Lower lobe of right lung (tissue), 2 donors: ENCODE results near the gene MCM3. TPM values are rescaled to one million over a fixed set of nuclear protein-coding genes. Genes with fewer than 3 reads are reported as not detected.

Experiments used
- ATAC-seq, 2 donors: fragments of 200-7000 bp; cut with Tn5 transposase; one replicate each; pipeline ENCODE4 v1.9.1; 2020 to 2022; ENCODE audit warnings: mild to moderate bottlenecking in 2 of 2, moderate library complexity in 2 of 2
- DNase-seq: peaks from one replicate; pipeline ENCODE4 v3.0.0-alpha.2; 2020
- H3K27ac ChIP-seq: fragments of 200-600 bp; one replicate; pipeline ENCODE4 v1.8.0; 2022
- H3K27me3 ChIP-seq: fragments of 200-600 bp; one replicate; pipeline ENCODE4 v1.8.0; 2022; ENCODE audit warnings: low read depth
- H3K36me3 ChIP-seq: fragments of 200-600 bp; one replicate; pipeline ENCODE4 v1.8.0; 2022; ENCODE audit warnings: mild to moderate bottlenecking
- H3K4me1 ChIP-seq: fragments of 200-600 bp; one replicate; pipeline ENCODE4 v1.8.0; 2022
- H3K4me3 ChIP-seq: fragments of 200-600 bp; one replicate; pipeline ENCODE4 v1.8.0; 2022; ENCODE audit warnings: mild to moderate bottlenecking
- H3K9me3 ChIP-seq: fragments of 200-600 bp; one replicate; pipeline ENCODE4 v1.8.0; 2022
- intact Hi-C: fragments of 100-400 bp; cut with DNase I; formaldehyde crosslinking; loops from one replicate; pipeline ENCODE4 v1.11.0; 2022
- total RNA-seq: library from RNA; stranded (reverse); fragmentation: NEBNext Ultra II Directional; extraction: Animal tissue kit (Norgen Biotek cat#: 25700); gene quantifications from one replicate; pipeline ENCODE4 v1.2.1, GENCODE V29; 2021
- TF ChIP-seq, protein P1 (sequence below): fragments of 200-600 bp; IDR thresholded peaks from one replicate; pipeline ENCODE4 v1.8.0; 2022; ENCODE audit warnings: antibody characterized with exemption, mild to moderate bottlenecking
- donor health status: DM: no; HTN: yes; CAD: no; lungs with severe emphysema.

The MCM3 gene
- total RNA-seq, 1 donor from 2014 or later, result 25.6 TPM

DNA sequence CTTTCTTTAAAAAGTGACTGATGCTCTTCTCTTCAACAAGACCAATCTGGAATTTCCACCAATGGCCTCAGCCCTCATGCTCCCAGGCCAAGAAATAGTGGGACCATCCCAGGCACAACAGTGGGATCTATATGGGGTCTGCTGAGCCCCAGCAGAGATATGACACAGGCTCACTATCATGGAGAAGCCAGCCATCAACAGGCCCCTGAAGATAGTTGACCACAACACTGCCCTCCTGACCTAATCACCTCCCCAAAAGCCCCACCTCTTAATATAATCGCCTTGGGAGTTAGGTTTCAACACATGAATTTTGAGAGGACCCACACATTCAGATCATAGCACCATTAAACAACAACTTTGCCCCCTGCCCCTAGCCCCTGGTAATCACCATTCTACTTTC lies 16.8 kb upstream of the MCM3 start:
- Histone ChIP-seq H3K27ac (no peak overlapping the region), H3K36me3 (no peaks in the 10 kb centered on the region), H3K4me3 (no peak overlapping the region), H3K9me3 (no peaks in the 10 kb centered on the region), H3K27me3 (no peaks in the 10 kb centered on the region), H3K4me1 (peaks cover 28% of the 10 kb centered on the region)
- DNase-seq, result no peak
- TF ChIP-seq, protein P1, sequence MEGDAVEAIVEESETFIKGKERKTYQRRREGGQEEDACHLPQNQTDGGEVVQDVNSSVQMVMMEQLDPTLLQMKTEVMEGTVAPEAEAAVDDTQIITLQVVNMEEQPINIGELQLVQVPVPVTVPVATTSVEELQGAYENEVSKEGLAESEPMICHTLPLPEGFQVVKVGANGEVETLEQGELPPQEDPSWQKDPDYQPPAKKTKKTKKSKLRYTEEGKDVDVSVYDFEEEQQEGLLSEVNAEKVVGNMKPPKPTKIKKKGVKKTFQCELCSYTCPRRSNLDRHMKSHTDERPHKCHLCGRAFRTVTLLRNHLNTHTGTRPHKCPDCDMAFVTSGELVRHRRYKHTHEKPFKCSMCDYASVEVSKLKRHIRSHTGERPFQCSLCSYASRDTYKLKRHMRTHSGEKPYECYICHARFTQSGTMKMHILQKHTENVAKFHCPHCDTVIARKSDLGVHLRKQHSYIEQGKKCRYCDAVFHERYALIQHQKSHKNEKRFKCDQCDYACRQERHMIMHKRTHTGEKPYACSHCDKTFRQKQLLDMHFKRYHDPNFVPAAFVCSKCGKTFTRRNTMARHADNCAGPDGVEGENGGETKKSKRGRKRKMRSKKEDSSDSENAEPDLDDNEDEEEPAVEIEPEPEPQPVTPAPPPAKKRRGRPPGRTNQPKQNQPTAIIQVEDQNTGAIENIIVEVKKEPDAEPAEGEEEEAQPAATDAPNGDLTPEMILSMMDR, result no peak
- no peak for ATAC-seq
- intact Hi-C loops, result no loop called here

DNA sequence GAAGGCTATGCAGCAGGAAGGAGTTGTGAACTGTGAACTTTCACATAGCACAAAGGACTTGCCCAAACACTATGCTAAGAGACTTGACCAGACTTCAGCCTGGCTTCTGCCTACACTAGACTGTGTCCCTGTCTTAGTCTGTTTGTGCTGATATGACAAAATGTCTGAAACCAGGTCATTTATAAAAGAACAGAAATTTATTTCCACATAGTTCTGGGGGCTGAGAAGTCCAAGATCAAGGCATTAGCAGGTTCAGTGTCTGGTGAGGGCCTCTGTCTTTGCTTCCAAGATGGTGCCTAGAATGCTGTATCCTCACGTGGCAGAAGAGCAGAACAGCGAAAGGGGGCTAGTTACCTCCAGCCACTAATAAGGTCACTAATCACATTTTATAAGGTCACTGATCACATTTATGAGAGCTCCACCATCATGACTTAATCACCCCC lies 16.0 kb upstream of the MCM3 start:
- Histone ChIP-seq H3K4me1 (peaks cover 20% of the 10 kb centered on the region), H3K4me3 (no peak overlapping the region), H3K27me3 (no peaks in the 10 kb centered on the region), H3K36me3 (no peaks in the 10 kb centered on the region), H3K27ac (no peak overlapping the region), H3K9me3 (no peaks in the 10 kb centered on the region)
- DNase-seq, result no peak
- ATAC-seq, result no peak
- TF ChIP-seq, protein P1, result no peak
- intact Hi-C loops, result no loop called here

DNA sequence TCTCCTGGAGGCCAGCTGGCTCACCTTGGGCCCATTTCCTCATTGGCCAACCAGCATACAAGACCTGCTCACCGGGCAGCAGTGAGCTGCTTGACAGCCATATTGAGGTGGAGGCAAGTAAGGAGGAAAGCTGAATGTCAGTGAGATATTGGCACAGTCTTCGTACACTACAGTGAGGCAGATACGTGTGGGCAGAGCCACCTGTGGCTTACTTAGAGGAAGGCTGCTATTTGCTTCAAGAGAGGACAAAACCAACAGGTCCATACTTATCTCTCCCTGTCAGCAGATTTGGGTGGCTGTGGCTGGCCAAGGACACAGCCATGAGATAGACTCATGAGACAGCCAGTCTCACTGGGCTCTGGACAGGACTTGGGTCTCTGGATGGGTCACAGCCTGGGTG lies 15.1 kb upstream of the MCM3 start:
- no peaks in the 10 kb centered on the region for H3K9me3 ChIP-seq
- TF ChIP-seq, protein P1, result no peak
- intact Hi-C loops, result no loop called here
- no peak overlapping the region for H3K4me3 ChIP-seq
- no peaks in the 10 kb centered on the region for H3K36me3 ChIP-seq
- H3K4me1 ChIP-seq, result peaks cover 12% of the 10 kb centered on the region
- no peak overlapping the region for H3K27ac ChIP-seq
- no peaks in the 10 kb centered on the region for H3K27me3 ChIP-seq
- ATAC-seq (no peak), DNase-seq (no peak)

DNA sequence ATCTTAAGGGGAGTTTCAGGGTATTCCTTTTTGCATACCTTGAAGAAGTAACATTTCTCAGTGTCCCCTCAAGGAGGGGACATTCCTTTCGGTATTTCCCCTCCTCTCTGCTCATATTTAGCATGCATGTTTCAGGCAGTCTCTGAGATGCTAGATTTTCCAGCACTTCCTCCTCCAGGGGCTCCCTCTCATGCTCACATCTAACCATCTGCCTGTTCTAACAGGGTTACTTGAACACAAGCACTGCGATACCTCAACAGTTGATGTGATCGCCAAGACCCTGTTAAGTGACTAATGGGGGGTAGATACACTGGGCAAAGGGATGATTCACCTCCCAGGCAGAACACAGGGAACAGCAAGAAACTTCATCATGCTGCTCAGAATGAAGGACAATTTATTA lies 12.9 kb upstream of the MCM3 start:
- H3K4me3 ChIP-seq, result no peak overlapping the region
- H3K9me3 ChIP-seq, result no peaks in the 10 kb centered on the region
- H3K27me3 ChIP-seq, result no peaks in the 10 kb centered on the region
- H3K36me3 ChIP-seq, result no peaks in the 10 kb centered on the region
- no peak overlapping the region for H3K27ac ChIP-seq
- DNase-seq (no peak), ATAC-seq (no peak)
- TF ChIP-seq, protein P1, result no peak
- H3K4me1 ChIP-seq, result no peaks in the 10 kb centered on the region
- intact Hi-C loops, result no loop called here

DNA sequence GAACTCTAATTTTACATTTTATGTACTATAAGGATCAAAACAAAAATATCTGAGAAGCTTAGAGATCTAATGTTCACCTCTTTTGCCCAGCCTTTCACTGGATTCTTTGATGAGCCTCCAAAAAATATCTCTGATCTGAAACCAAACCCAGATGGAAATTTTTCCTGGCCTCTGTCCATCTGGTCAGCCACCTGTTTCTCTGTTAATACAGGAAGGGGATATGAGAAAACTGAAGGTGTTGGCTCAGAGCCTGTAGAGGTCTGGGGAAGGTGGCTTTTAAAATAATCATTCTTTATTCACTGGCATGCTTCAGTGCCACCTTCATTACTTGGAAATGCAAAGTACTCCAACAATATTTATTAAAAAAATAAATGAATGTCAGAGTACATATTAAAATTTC lies 8.5 kb upstream of the MCM3 start:
- Histone ChIP-seq H3K4me3 (no peak overlapping the region), H3K9me3 (no peaks in the 10 kb centered on the region), H3K27ac (no peak overlapping the region), H3K27me3 (no peaks in the 10 kb centered on the region), H3K4me1 (no peaks in the 10 kb centered on the region), H3K36me3 (no peaks in the 10 kb centered on the region)
- no peak for ATAC-seq
- no peak for DNase-seq
- intact Hi-C loops, result no loop called here
- TF ChIP-seq, protein P1, result no peak

DNA sequence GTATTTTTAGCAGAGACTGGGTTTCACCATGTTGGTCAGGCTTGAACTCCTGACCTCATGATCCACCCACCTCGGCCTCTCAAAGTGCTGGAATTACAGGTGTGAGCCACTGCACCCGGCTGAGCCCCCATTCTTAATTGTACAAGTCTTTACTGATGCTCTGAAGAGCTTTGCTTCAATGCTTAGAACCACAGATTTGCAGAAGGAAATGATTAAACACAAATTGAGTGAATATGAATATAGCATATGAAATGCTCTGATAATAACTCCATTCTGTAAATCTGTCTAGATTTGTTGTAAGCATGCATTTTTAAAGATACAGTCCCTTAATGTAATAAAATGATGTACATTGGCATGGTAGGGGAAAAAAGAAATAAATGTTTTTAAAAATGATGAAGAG lies 4.3 kb upstream of the MCM3 start:
- H3K36me3 ChIP-seq, result no peaks in the 10 kb centered on the region
- intact Hi-C loops, result loop anchor here (10.0 kb wide), 2 partner anchors 116 to 376 kb away; no protein-coding TSS in a partner anchor
- H3K4me1 ChIP-seq, result peaks cover 4% of the 10 kb centered on the region
- ATAC-seq (no peak), DNase-seq (no peak)
- H3K4me3 ChIP-seq, result no peak overlapping the region
- no peak overlapping the region for H3K27ac ChIP-seq
- no peaks in the 10 kb centered on the region for H3K27me3 ChIP-seq
- TF ChIP-seq, protein P1, result no peak
- H3K9me3 ChIP-seq, result no peaks in the 10 kb centered on the region
